WI38 (cell line): Measurements from ENCODE around the gene DNPH1.

Source experiments
- H3K4me3 ChIP-seq: 2 replicates; pipeline ENCODE4 v1.5.1; 2011; ENCODE audit warnings: low read depth, mild to moderate bottlenecking, control low read depth, low read length
- CTCF ChIP-seq: IDR thresholded peaks from 2 replicates; pipeline ENCODE4 v1.5.1; 2012; ENCODE audit warnings: low read depth, mild to moderate bottlenecking, control low read depth, low read length

The DNPH1 gene

GRCh38 chr6:43186706-43187105 is 42.6 kb downstream of the DNPH1 start:
- no peak for TF ChIP-seq CTCF
- H3K4me3 ChIP-seq: no peak overlapping the region

- H3K4me3 ChIP-seq: no peak overlapping the region
- no peak for TF ChIP-seq CTCF
Observed at GRCh38 chr6:43186019-43186418, 43.3 kb downstream of the DNPH1 start.

- H3K4me3 ChIP-seq: no peak overlapping the region
- no peak for TF ChIP-seq CTCF
Observed at GRCh38 chr6:43185391-43185985, 43.8 kb downstream of the DNPH1 start.

GRCh38 chr6:43184268-43184985 is 44.9 kb downstream of the DNPH1 start:
- H3K4me3 ChIP-seq: no peak overlapping the region
- no peak for TF ChIP-seq CTCF

GRCh38 chr6:43183441-43183840 is 45.8 kb downstream of the DNPH1 start:
- H3K4me3 ChIP-seq: no peak overlapping the region
- no peak for TF ChIP-seq CTCF

- TF ChIP-seq CTCF: no peak
- H3K4me3 ChIP-seq: peak within 1 kb of the TSS; percentile 81
Observed at GRCh38 chr6:43181942-43182860, 47.1 kb downstream of the DNPH1 start, which contains the start of gene CUL9. CUL9 (plus strand) TSS chr6:43182196; CDS start chr6:43184311, 2,115 bp downstream.
